Central memory CD8-positive, alpha-beta T cell (primary cell): ENCODE results near the gene PRODH2.
"Not testable (repeated sequence)": the region's sequence is repeated elsewhere in the genome, so short reads cannot be mapped to it uniquely, and the experiment has no call there.

Experiments used
- ATAC-seq: fragments of 150-1000 bp; cut with Tn5 transposase; replicated peaks from 2 replicates; pipeline ENCODE4 v1.10.0; 2022; ENCODE audit warnings: mild to moderate bottlenecking, moderate FRiP score, moderate number of reproducible peaks; ENCODE audit not compliant: poor library complexity, severe bottlenecking; ENCODE audit errors: extremely low read depth
- DNase-seq, 2 donors: peaks; one replicate each; pipeline ENCODE4 v3.0.0; 2021; ENCODE audit warnings: low spot score in 2 of 2
- H3K27ac Mint-ChIP-seq: one replicate; pipeline ENCODE4 v1.8.0; 2022; ENCODE audit warnings: low read depth, mild to moderate bottlenecking, moderate library complexity, mixed read lengths
- H3K27me3 Mint-ChIP-seq: one replicate; pipeline ENCODE4 v1.8.0; 2022; ENCODE audit warnings: mixed read lengths
- H3K36me3 Mint-ChIP-seq: one replicate; pipeline ENCODE4 v1.8.0; 2022; ENCODE audit warnings: mild to moderate bottlenecking, moderate library complexity, mixed read lengths; ENCODE audit not compliant: insufficient read depth
- H3K4me1 Mint-ChIP-seq: one replicate; pipeline ENCODE4 v1.8.0; 2022; ENCODE audit warnings: mixed read lengths
- H3K4me3 Mint-ChIP-seq: one replicate; pipeline ENCODE4 v1.8.0; 2022; ENCODE audit warnings: mild to moderate bottlenecking, moderate library complexity, mixed read lengths
- H3K9me3 Mint-ChIP-seq: one replicate; pipeline ENCODE4 v1.8.0; 2022; ENCODE audit warnings: mixed read lengths

Gene PRODH2

DNA sequence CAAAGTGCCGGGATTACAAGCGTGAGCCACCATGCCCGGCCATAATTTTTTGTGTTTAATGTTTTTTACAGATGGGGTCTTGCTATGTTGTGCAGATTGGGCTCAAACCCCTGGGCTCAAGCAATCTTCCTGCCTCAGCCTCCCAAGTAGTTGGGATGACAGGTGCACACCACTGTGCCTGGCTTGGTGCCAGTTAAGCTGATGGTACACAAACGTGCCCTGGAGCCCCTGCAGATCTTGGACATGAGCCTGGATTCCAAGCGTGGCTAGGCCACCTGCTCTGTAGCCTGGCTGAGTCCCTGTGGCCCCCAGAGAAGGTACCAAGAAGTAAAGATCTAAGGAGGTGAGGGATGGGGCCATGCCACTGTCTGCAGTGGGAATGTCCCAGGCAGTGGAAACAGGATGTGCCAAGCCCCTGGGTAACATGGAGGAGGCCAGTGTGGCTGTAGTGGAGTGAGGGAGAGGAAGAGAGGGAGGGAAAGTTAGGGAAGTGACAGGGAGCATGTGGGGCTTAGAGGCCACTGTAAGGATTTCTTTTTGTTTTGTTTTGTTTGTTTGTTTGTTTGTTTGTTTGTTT is 7.0 kb downstream of the PRODH2 start:
- peaks cover 11% of the 10 kb centered on the region for H3K4me1 Mint-ChIP-seq
- ATAC-seq: no peak
- no peak overlapping the region for H3K27ac Mint-ChIP-seq

DNA sequence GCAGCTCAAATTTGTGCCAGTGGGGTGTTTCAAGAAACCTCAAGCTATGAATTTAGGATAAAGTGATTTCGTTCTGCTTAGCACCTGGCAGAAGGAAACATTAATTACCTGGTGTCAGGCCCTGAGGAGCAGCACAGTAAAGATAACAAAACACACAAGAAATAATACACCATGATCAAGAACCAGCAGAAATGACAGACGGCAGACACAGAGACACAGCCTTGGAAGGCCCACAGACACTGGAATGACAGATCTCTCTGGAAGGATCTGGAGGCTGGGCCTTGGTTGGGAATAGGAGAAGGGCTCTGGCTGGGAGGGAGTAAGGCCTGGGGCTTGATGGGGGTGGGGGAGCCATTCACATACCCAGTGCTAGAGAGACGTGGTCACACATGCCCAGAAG is 10.8 kb downstream of the PRODH2 start:
- H3K27ac Mint-ChIP-seq: no peak overlapping the region
- DNase-seq (no peak), ATAC-seq (no peak)
- peaks cover 9% of the 10 kb centered on the region for H3K27me3 Mint-ChIP-seq
- no peaks in the 10 kb centered on the region for H3K9me3 Mint-ChIP-seq
- H3K4me1 Mint-ChIP-seq: peaks cover 16% of the 10 kb centered on the region
- H3K36me3 Mint-ChIP-seq: no peaks in the 10 kb centered on the region
- H3K4me3 Mint-ChIP-seq: no peak overlapping the region

More for the DNA sequence above, 7.0 kb downstream of the PRODH2 start:
- no peaks in the 10 kb centered on the region for H3K36me3 Mint-ChIP-seq
- H3K4me3 Mint-ChIP-seq: no peak overlapping the region
- no peaks in the 10 kb centered on the region for H3K27me3 Mint-ChIP-seq
- no peak for DNase-seq
- H3K9me3 Mint-ChIP-seq: no peaks in the 10 kb centered on the region

DNA sequence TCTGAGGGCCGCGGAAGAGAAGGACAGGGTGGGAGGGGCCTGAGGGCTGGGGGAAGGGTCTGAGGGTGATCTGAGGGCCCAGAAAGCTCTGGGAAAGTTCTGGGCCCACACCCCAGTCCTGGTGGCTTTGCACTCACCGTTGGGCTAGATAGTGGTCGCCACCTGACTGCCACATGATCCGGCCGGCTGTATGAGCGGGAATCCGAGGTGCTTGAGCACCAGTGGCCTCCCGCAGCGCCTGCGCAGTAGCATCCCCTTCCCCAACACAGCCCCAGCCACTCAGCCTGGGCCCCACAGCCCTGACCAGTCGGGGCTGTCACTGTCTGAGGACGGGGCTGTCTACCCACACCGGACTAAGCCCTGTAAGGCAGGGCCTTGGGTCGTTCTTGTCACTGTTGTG is 15.0 kb downstream of the PRODH2 start:
- no peak for ATAC-seq
- DNase-seq: no peak
- Mint-ChIP-seq H3K4me1 (peaks cover 8% of the 10 kb centered on the region), H3K27ac (no peak overlapping the region), H3K36me3 (no peaks in the 10 kb centered on the region), H3K4me3 (no peak overlapping the region), H3K27me3 (peaks cover 37% of the 10 kb centered on the region), H3K9me3 (no peaks in the 10 kb centered on the region)

DNA sequence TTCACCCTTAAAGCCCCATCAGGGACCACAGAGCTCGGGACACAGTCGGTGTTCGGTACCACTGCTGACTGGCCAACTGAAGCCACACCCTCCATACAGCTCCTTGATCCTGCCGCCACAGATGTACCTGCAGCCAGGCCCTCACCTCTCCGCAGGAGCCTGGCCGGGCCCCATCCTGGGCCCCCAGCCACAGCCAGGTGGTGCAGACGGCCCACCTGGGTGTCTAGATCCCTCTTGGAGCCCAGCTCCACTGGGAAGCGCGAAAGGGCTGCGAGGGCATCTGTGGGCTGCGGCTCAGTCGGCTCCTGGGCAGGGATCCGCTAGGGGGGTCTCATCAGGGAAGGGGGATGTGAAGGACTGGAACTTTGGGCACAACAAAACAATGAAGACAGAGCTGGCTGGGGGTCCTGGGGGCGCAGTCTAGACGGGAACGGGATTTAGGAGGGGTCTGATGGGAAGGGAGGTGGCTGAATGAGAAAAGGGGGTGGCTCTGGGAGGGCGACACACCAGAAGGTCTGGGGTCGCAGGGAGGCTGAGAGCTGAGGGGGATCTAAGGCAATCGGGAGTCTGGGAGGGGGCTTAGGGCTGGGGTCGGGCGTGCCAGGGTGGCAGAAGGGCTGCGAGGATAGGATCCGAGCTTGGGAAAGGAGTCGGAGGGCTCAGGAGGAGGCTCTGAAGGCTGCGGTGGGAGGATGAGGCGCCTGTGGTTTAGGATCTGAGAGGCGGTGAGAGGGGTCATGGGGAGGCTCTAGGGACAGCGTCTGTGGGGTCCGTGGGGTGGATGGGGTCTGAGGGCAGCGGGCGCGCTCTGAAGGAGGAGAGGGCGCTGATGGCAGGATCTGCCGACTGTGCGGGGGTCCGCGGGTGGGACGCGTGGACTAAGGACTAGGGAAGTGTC is 15.8 kb downstream of the PRODH2 start:
- no peak overlapping the region for H3K27ac Mint-ChIP-seq
- DNase-seq: no peak

DNA sequence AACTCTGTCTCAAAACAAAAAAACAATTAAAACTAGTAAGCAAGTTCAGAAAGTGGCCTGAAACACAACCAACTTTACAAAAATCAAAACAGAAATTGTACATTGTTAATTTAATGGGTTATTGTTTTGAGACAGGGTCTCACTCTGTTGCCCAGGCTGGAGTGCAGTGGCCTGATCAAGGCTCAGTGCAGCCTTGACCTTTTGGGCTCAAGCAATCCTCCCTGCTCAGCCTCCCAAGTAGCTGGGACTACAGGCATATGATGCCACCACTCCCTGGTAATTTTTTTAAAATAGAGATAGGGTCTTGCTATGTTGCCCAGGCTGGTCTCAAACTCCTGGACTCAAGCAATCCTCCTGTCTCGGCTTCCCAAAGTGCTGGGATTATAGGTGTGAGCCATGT is 17.1 kb downstream of the PRODH2 start:
- H3K27ac Mint-ChIP-seq, DNase-seq, H3K36me3 Mint-ChIP-seq, H3K4me1 Mint-ChIP-seq, H3K4me3 Mint-ChIP-seq, H3K9me3 Mint-ChIP-seq, ATAC-seq: not testable (repeated sequence)
- peaks cover 43% of the 10 kb centered on the region for H3K27me3 Mint-ChIP-seq

More for the DNA sequence above, 15.8 kb downstream of the PRODH2 start:
- no peak for ATAC-seq
- Mint-ChIP-seq H3K4me3 (no peak overlapping the region), H3K4me1 (peaks cover 8% of the 10 kb centered on the region), H3K9me3 (no peaks in the 10 kb centered on the region), H3K36me3 (no peaks in the 10 kb centered on the region), H3K27me3 (peaks cover 43% of the 10 kb centered on the region)

DNA sequence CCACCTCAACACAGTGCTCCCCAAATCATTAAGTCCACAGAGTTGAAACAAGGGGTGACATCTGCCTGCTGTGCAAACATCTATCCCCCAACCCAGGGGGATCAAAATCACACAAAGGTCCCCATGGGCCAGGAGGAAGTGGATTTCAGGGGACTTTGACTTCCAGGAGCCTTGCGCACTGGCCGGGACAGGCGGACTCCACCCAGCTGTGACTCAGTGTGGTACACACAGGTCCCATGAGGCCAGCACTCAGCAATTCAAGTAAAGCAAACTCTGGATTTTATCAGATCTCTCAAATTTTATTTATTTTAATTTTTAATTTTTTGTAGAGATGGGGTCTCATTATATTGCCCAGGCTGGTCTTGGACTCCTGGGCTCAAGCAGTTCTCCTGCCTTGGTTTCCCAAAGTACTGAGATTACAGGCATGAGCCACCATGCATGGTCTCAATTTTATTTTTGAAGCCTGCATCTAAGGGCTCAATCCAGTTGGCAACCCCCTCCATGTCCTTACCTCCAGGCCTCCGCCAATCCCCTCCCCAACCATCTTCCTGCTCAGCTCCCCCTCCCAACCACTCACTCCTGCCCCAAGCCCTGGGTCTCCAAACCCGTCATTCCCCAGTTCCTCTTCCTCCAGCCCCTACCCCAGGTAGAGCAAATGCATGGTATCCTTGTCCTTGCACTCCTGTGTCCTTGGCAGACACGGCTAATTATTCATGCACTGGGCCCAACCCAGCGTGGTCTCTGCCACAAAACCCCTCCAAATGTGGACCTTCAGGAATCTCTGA is 19.1 kb downstream of the PRODH2 start:
- H3K4me1 Mint-ChIP-seq: peaks cover 8% of the 10 kb centered on the region
- ATAC-seq (no peak), DNase-seq (no peak)
- H3K27ac Mint-ChIP-seq: no peak overlapping the region
- no peaks in the 10 kb centered on the region for H3K9me3 Mint-ChIP-seq
- no peaks in the 10 kb centered on the region for H3K36me3 Mint-ChIP-seq
- H3K4me3 Mint-ChIP-seq: no peak overlapping the region
- H3K27me3 Mint-ChIP-seq: peaks cover 43% of the 10 kb centered on the region

DNA sequence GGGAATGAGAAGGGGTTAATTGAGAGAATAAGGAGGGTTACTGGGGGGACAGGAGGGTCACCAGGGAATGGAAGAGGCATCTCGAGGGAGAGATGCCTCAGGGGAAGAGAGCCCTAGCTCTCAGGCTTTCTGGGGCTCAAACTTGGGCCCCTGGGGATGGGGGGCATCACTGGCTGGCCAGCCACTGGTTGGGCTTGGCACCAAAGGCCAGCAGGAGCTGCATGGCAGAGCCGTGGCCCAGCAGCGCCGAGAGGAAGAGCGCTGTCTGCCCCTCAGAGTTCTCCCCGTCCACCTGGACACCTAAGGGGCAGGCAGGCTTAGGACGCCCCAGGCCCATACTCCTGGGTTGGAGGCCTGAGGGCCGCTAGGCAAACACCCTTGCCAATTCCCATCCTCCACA is 19.8 kb downstream of the PRODH2 start:
- Mint-ChIP-seq H3K4me3 (no peak overlapping the region), H3K9me3 (no peaks in the 10 kb centered on the region), H3K27ac (no peak overlapping the region), H3K4me1 (peaks cover 8% of the 10 kb centered on the region), H3K36me3 (peaks cover 2% of the 10 kb centered on the region), H3K27me3 (peaks cover 43% of the 10 kb centered on the region)
- no peak for ATAC-seq
- no peak for DNase-seq

DNA sequence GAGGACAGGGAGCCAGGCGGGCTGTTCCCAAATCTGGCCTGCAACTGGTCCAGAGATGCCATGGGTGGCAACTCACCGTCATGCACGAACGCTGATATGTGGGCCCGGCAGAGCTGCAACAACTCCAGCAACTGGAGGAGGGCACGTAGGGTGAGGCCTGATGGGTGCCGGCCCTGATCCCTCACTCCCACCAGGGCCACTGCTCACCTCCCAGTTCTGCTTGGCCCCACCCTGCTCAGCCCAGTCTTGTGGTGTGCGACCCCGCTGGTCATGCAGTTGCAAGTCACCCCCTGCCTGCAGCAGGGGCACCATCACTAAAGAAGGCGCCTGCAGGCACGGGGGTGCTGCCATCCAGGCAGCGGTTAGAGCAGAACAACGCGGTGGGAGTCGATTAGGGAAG is 20.3 kb downstream of the PRODH2 start:
- H3K4me3 Mint-ChIP-seq: no peak overlapping the region
- no peaks in the 10 kb centered on the region for H3K9me3 Mint-ChIP-seq
- no peak for ATAC-seq
- H3K36me3 Mint-ChIP-seq: peaks cover 2% of the 10 kb centered on the region
- peaks cover 7% of the 10 kb centered on the region for H3K4me1 Mint-ChIP-seq
- H3K27ac Mint-ChIP-seq: no peak overlapping the region
- no peak for DNase-seq
- H3K27me3 Mint-ChIP-seq: peaks cover 39% of the 10 kb centered on the region

DNA sequence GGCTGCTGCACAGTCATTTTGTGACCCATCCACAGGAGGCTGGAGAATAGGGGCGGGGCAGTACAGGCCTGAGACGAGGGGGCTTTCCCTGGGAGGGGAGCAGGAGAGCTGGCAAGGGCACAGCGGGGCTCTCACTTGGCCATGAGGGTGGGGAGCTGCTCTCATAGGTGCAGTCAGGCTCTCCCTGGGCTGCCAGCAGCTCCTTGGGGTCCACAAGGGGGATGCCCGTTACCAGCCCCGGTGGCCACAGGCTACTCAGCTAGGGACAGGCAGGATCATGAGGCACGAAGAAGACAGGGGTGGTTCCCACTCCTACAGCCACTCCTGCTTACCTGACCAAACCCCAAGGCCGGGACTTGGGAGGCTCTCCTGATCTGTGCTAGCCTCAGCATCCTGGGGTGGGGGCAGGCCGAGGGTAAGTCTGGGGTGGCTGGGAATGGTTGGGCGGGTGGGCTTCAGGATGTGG is 20.8 kb downstream of the PRODH2 start:
- ATAC-seq (no peak), DNase-seq (no peak)
- Mint-ChIP-seq H3K27me3 (peaks cover 34% of the 10 kb centered on the region), H3K4me1 (peaks cover 3% of the 10 kb centered on the region), H3K9me3 (no peaks in the 10 kb centered on the region), H3K36me3 (peaks cover 2% of the 10 kb centered on the region), H3K27ac (no peak overlapping the region), H3K4me3 (no peak overlapping the region)

DNA sequence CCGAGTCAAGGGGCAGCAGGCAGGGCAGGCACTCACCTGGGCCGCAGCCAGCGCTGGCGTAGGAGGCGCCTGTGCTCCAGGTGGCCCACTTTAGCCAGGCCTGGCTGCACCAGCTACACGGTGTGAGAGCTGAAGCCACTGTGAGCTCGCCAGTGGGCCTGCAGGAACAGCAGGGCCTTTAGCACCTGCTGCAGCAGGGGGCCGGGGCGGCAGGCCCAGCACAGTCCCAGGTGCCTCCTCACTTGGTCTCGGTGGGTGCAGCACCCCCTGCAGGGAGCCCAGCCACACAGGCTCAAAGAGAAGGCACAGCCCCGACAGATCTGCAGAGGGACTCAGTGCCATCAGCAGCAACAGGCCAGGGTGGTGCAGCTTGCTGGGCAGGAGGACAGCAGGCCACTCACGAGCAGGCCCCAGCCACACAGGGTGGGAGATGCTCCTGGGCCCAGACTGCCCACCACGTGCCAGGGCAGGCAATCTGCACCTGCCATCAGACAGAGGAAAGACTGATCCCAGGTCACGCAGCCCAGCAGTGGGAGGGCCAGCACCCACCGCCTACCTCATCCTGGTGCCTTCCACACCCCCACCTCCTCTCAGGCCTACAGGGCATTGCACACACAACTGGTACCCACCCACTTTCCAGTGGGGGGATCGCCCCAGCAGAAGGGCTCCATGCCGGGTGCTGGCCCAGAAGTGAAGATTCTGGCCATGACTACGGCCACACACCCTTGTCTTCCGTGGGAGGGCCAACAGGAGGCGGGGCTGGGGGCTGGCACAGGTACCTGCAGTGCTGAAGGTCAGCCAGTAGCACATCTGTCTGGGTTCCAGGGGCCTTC is 21.4 kb downstream of the PRODH2 start:
- Mint-ChIP-seq H3K9me3 (no peaks in the 10 kb centered on the region), H3K4me3 (no peak overlapping the region), H3K27me3 (peaks cover 28% of the 10 kb centered on the region), H3K4me1 (no peaks in the 10 kb centered on the region), H3K27ac (no peak overlapping the region), H3K36me3 (peaks cover 2% of the 10 kb centered on the region)
- DNase-seq (no peak), ATAC-seq (no peak)

DNA sequence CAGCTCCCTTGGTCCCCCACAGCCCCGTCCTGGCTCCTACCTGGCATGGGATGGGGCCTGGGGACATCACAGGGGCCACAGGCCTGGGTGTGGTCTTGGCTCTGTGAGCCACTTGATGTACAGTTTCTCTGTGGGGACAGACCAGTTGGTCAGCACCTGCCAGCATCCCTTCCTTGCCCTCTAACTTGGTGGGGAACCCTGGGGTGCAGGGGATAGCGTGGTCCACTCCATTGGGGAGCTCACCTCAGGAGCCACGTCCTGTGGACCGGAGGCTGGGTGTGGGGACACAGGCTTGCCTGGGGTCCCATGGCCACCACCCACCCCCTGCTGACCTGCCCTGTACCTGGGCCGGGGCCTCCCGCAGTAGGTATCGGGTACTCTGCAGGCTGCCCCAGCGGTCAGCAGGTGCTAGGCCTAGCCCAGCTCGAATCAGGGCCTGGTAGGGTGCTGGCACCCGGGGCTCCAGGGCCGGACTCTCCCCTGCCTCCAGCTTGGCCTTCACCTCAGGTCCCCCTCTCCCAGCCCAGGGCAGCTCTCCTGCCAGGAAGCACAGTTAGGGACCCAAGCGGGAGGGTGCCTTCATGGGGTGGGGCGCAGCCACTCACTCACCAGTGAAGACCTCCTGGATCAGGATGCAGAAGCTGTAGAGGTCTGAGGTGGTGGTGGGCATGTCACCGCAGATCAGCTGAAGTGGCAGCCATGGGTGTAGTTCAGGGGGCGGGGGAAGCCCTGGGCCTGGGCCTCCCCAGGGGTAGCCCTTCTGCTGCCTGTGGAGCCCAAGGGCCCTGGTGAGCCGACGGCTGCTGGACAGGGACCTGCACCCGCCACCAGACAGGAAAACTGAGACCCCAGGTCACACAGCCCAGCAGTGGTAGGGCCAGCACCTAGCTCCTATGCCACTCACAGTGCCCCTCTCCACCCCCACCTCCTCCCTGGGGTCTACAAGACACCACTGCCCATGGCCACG is 22.4 kb downstream of the PRODH2 start:
- Mint-ChIP-seq H3K27me3 (peaks cover 22% of the 10 kb centered on the region), H3K4me1 (no peaks in the 10 kb centered on the region), H3K36me3 (peaks cover 2% of the 10 kb centered on the region), H3K9me3 (no peaks in the 10 kb centered on the region), H3K4me3 (no peak overlapping the region), H3K27ac (no peak overlapping the region)
- DNase-seq: no peak
- ATAC-seq: no peak
